Measurements from ENCODE around the gene WASF1.
A peak's percentile ranks its signal among the peaks of the same experiment; 100 is the strongest.

Gene WASF1

GRCh38 chr6:110179406-110180227, at the start of gene WASF1:
Gene WASF1, minus strand, starts transcription at chr6:110179670. Its CDS starts 52,069 bp downstream, at chr6:110127601.
- Mint-ChIP-seq H3K4me3 (no peak within 1 kb of the TSS), H3K36me3 (no peaks in the 10 kb centered on the region), H3K27ac (no peak within 1 kb of the TSS), H3K9me3 (no peaks in the 10 kb centered on the region), H3K27me3 (no peaks in the 10 kb centered on the region), H3K4me1 (peaks cover 7% of the 10 kb centered on the region)
- ATAC-seq, result peak; percentile 93

- H3K27ac Mint-ChIP-seq, result peak overlapping the region; percentile 61
- H3K36me3 Mint-ChIP-seq, result peaks cover 32% of the 10 kb centered on the region
- H3K27me3 Mint-ChIP-seq, result no peaks in the 10 kb centered on the region
- no peak for ATAC-seq
- H3K4me3 Mint-ChIP-seq, result no peak overlapping the region
- H3K4me1 Mint-ChIP-seq, result no peaks in the 10 kb centered on the region
- no peaks in the 10 kb centered on the region for H3K9me3 Mint-ChIP-seq
Observed at GRCh38 chr6:110226261-110226660, 46.8 kb upstream of the WASF1 start.

- Mint-ChIP-seq H3K36me3 (peaks cover 58% of the 10 kb centered on the region), H3K27ac (no peak overlapping the region), H3K4me1 (no peaks in the 10 kb centered on the region)
Observed at GRCh38 chr6:110221738-110222137, 42.3 kb upstream of the WASF1 start.

GRCh38 chr6:110217266-110217665, 37.8 kb upstream of the WASF1 start:
- Mint-ChIP-seq H3K36me3 (peaks cover 60% of the 10 kb centered on the region), H3K4me1 (no peaks in the 10 kb centered on the region), H3K4me3 (no peak overlapping the region), H3K9me3 (no peaks in the 10 kb centered on the region), H3K27ac (no peak overlapping the region), H3K27me3 (no peaks in the 10 kb centered on the region)
- no peak for ATAC-seq

More at GRCh38 chr6:110221738-110222137, 42.3 kb upstream of the WASF1 start:
- Mint-ChIP-seq H3K4me3 (no peak overlapping the region), H3K27me3 (no peaks in the 10 kb centered on the region), H3K9me3 (no peaks in the 10 kb centered on the region)
- ATAC-seq, result no peak

DNA sequence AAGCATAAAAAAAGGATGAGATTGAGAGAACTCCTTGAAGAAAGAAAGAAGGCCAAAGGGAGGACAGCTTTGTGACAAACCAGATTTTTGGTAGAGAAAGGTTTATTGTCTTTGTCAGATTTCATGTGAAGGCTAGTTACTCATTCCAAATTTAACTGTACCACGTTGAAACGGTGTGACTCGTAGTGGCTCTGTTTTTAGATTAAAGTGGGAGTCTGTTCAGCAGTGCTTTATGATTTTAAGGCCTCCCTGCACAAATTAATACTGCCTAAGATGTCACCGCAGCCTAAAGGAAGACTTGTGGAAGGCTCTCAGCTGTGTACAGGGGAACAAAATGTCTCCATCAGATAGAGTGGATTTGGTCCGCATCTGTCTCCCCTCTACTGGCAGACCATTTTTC, 36.7 kb upstream of the WASF1 start:
- H3K4me1 Mint-ChIP-seq, result no peaks in the 10 kb centered on the region
- H3K27ac Mint-ChIP-seq, result no peak overlapping the region
- no peaks in the 10 kb centered on the region for H3K9me3 Mint-ChIP-seq
- H3K36me3 Mint-ChIP-seq, result peaks cover 55% of the 10 kb centered on the region
- no peak for ATAC-seq
- no peak overlapping the region for H3K4me3 Mint-ChIP-seq
- no peaks in the 10 kb centered on the region for H3K27me3 Mint-ChIP-seq

DNA sequence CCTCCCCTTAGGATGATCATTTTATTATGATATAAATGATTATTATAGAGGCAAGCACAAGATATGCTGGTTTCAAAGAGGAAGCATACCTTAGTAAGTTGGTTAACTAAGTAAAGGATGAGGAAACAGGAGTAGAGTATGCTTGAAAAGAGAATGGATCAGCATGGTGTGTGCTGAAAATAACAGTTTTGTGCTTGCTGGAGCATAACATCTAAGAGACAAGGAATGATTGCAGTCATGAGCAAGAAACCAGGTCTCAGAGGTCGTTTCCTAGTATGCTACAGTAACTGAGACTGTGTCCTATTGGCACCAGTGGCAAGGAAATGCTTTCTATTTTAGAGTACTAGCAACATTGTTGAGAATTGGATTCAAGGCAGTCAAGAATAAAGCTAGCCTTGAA, 34.9 kb upstream of the WASF1 start:
- H3K27ac Mint-ChIP-seq, result no peak overlapping the region
- H3K27me3 Mint-ChIP-seq, result no peaks in the 10 kb centered on the region
- ATAC-seq, result no peak
- no peaks in the 10 kb centered on the region for H3K4me1 Mint-ChIP-seq
- H3K9me3 Mint-ChIP-seq, result no peaks in the 10 kb centered on the region
- no peak overlapping the region for H3K4me3 Mint-ChIP-seq
- peaks cover 57% of the 10 kb centered on the region for H3K36me3 Mint-ChIP-seq

DNA sequence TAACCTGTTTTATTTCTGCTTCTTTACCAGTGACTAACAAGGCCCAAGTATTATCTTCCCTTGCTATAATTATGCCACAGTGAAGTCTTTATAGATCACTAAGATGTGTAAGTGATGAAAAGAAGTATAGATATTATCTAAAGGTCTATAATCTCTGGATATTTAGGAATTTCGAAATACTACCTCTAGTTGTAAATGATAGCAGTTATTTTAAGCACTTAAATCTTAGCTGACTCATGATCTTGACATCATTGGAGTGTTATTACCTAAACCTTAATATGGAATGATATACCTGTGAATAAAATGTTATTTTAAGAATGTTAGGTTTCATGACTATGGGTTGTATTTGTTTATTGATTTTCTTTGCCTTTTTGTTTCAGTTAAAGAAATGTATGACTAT, 32.3 kb upstream of the WASF1 start:
- ATAC-seq, result no peak
- H3K4me3 Mint-ChIP-seq, result no peak overlapping the region
- H3K36me3 Mint-ChIP-seq, result peaks cover 43% of the 10 kb centered on the region

GRCh38 chr6:110207652-110208051, 28.2 kb upstream of the WASF1 start:
- no peak overlapping the region for H3K4me3 Mint-ChIP-seq
- peaks cover 29% of the 10 kb centered on the region for H3K4me1 Mint-ChIP-seq
- no peaks in the 10 kb centered on the region for H3K9me3 Mint-ChIP-seq
- no peak for ATAC-seq
- H3K36me3 Mint-ChIP-seq, result peaks cover 21% of the 10 kb centered on the region
- no peaks in the 10 kb centered on the region for H3K27me3 Mint-ChIP-seq
- no peak overlapping the region for H3K27ac Mint-ChIP-seq

More for the DNA sequence above, 32.3 kb upstream of the WASF1 start:
- no peak overlapping the region for H3K27ac Mint-ChIP-seq
- no peaks in the 10 kb centered on the region for H3K4me1 Mint-ChIP-seq
- no peaks in the 10 kb centered on the region for H3K9me3 Mint-ChIP-seq
- H3K27me3 Mint-ChIP-seq, result no peaks in the 10 kb centered on the region

- H3K27me3 Mint-ChIP-seq, result no peaks in the 10 kb centered on the region
- H3K4me3 Mint-ChIP-seq, result no peak overlapping the region
- no peak for ATAC-seq
- H3K36me3 Mint-ChIP-seq, result peaks cover 11% of the 10 kb centered on the region
- H3K27ac Mint-ChIP-seq, result no peak overlapping the region
- H3K4me1 Mint-ChIP-seq, result peaks cover 32% of the 10 kb centered on the region
- H3K9me3 Mint-ChIP-seq, result no peaks in the 10 kb centered on the region
Observed at GRCh38 chr6:110201151-110201884, 21.8 kb upstream of the WASF1 start.

GRCh38 chr6:110198561-110198960, 19.1 kb upstream of the WASF1 start:
- H3K27me3 Mint-ChIP-seq, result no peaks in the 10 kb centered on the region
- H3K27ac Mint-ChIP-seq, result no peak overlapping the region
- no peaks in the 10 kb centered on the region for H3K9me3 Mint-ChIP-seq
- H3K4me3 Mint-ChIP-seq, result no peak overlapping the region
- no peak for ATAC-seq
- H3K4me1 Mint-ChIP-seq, result peaks cover 16% of the 10 kb centered on the region
- peaks cover 21% of the 10 kb centered on the region for H3K36me3 Mint-ChIP-seq

DNA sequence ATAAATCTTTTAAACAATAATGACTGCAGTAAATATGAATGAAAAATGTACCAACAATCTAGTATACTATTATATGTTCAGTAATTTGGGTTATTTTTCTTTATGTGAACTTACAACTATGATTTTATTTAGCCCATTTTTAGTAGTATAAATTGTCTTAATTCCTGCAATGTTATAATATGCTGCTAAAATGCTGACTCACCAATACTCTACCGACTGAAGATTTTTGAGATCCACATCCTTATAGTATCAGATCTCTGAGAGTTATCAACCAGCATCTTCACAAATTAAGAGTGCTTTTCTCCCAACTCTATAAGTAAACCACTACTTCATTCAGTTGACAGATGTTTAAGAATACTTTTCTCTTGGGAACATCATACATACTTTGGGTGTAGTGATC, 17.4 kb upstream of the WASF1 start:
- H3K4me3 Mint-ChIP-seq, result no peak overlapping the region
- peaks cover 23% of the 10 kb centered on the region for H3K36me3 Mint-ChIP-seq
- no peak overlapping the region for H3K27ac Mint-ChIP-seq
- ATAC-seq, result no peak
- no peaks in the 10 kb centered on the region for H3K27me3 Mint-ChIP-seq
- peaks cover 10% of the 10 kb centered on the region for H3K4me1 Mint-ChIP-seq
- H3K9me3 Mint-ChIP-seq, result no peaks in the 10 kb centered on the region

- Mint-ChIP-seq H3K9me3 (no peaks in the 10 kb centered on the region), H3K36me3 (peaks cover 23% of the 10 kb centered on the region), H3K4me3 (no peak overlapping the region), H3K27me3 (no peaks in the 10 kb centered on the region), H3K4me1 (peaks cover 8% of the 10 kb centered on the region), H3K27ac (no peak overlapping the region)
- no peak for ATAC-seq
Observed at GRCh38 chr6:110195639-110196038, 16.2 kb upstream of the WASF1 start.

GRCh38 chr6:110191477-110191876, 12.0 kb upstream of the WASF1 start:
- Mint-ChIP-seq H3K4me1 (peaks cover 6% of the 10 kb centered on the region), H3K27ac (no peak overlapping the region), H3K4me3 (no peak overlapping the region), H3K9me3 (no peaks in the 10 kb centered on the region), H3K36me3 (peaks cover 12% of the 10 kb centered on the region), H3K27me3 (no peaks in the 10 kb centered on the region)
- ATAC-seq, result no peak

- Mint-ChIP-seq H3K27ac (no peak overlapping the region), H3K4me3 (no peak overlapping the region), H3K27me3 (no peaks in the 10 kb centered on the region), H3K4me1 (peaks cover 10% of the 10 kb centered on the region), H3K36me3 (peaks cover 12% of the 10 kb centered on the region), H3K9me3 (no peaks in the 10 kb centered on the region)
- no peak for ATAC-seq
Observed at GRCh38 chr6:110190726-110191125, 11.3 kb upstream of the WASF1 start.

DNA sequence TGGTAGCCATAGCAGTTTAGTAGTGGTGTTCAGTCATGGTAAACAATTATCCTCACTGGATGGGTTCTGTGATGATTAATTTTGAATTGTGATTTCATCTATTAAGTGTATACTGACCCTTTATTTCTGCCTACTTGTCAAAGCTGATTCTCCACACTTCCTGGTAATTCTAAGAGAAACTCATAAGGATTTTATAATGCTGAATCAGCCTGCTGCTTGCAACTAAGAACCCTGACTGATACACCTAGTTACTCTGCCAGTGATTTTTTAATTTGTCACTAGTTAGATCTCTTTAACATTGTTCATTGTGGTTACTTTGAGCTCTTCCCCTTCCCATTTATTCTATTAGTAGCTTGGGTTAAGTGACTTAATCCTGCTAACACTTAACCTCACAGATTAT, 9.3 kb upstream of the WASF1 start:
- H3K27ac Mint-ChIP-seq, result no peak overlapping the region
- peaks cover 11% of the 10 kb centered on the region for H3K4me1 Mint-ChIP-seq
- no peak for ATAC-seq
- H3K36me3 Mint-ChIP-seq, result peaks cover 5% of the 10 kb centered on the region
- no peaks in the 10 kb centered on the region for H3K9me3 Mint-ChIP-seq
- no peak overlapping the region for H3K4me3 Mint-ChIP-seq
- H3K27me3 Mint-ChIP-seq, result no peaks in the 10 kb centered on the region

DNA sequence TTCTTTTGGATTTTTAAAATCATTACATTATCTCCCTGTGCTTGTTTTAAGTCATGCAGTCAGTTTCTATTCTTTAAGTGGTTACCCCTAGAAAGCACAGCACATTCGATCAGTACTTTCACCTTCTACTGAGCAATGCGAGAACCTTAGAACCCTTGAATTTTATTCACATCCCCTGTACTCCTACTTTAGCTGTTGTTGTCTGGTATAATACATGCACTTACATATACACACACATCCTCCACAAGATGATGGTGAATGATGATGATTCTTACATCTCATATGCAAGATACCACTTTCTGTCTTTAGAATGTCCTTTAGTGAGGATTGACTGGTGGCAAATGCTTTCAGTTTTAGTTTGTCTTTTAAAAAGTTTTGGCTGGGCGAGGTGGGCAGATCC, 6.4 kb upstream of the WASF1 start:
- Mint-ChIP-seq H3K4me1 (peaks cover 11% of the 10 kb centered on the region), H3K4me3 (peak overlapping the region; percentile 71), H3K9me3 (no peaks in the 10 kb centered on the region), H3K27ac (peak overlapping the region; percentile 33), H3K36me3 (no peaks in the 10 kb centered on the region), H3K27me3 (no peaks in the 10 kb centered on the region)
- ATAC-seq, result peak; percentile 39
